GM19193 (cell line): ENCODE results near the gene MYOCD.

Experiments used
- POLR2A ChIP-seq: IDR thresholded peaks from 4 replicates; pipeline ENCODE4 v1.6.1; 2011; ENCODE audit not compliant: insufficient read depth, insufficient read length; ENCODE audit errors: extremely low read depth

MYOCD gene

DNA sequence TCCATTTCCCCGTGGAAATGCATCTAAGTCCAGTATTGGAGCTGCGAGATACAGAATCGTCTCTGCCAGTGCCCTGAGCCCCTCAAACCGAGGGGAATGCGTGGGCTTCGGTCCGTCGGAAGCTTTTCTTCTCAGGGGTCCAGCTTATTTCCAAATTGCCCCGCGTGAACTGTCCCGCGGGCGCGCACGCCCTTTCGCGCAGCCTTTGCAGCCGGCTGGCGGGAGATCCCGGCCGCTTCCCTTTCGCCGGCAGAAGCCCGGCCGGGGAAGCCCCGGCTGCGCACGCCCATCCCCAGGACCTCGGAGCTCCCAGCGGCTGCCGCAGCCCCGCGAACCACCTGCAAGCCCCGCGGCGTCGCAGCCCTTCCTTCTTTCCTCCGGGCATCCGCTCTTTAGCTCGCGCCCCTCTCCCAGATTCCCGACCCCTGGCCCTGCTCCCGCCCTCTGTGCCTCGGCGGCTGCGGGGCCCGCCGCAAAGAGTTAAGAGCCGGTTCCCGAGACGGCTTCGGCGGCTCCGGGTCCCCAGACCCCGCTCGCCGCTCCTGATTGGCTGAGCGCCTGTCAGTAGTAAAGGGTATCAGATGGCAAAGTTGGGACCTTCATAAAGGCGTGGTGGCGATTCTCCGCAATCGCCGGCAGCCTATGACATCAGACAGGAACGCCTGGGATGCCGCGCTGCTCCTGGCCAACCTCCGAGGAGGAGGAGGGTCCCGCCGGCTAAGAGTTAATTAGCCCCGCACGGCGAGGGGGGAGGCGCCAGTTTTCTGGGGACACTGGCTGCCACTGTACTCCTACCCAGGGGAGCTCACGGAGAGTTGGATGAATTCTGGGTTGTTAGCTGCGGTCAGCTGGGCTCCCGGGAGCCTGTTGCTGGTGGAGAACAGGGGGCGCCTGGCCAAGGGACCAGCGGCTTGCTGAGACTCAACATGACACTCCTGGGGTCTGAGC, at the start of gene MYOCD:
TSS of gene MYOCD (plus strand) at position 628 of the 948 bp plus-strand sequence. CDS start at position 927, 299 bp downstream.
- no peak for TF ChIP-seq POLR2A

GRCh38 chr17:12616161-12616560, 49.5 kb upstream of the MYOCD start:
- TF ChIP-seq POLR2A = no peak

- no peak for TF ChIP-seq POLR2A
Measured at GRCh38 chr17:12618557-12618956, 47.1 kb upstream of the MYOCD start.

GRCh38 chr17:12619459-12620199, 46.1 kb upstream of the MYOCD start:
- no peak for TF ChIP-seq POLR2A

GRCh38 chr17:12620200-12620720, 45.4 kb upstream of the MYOCD start:
- TF ChIP-seq POLR2A = no peak

- no peak for TF ChIP-seq POLR2A
Measured at GRCh38 chr17:12622726-12623125, 43.0 kb upstream of the MYOCD start.

DNA sequence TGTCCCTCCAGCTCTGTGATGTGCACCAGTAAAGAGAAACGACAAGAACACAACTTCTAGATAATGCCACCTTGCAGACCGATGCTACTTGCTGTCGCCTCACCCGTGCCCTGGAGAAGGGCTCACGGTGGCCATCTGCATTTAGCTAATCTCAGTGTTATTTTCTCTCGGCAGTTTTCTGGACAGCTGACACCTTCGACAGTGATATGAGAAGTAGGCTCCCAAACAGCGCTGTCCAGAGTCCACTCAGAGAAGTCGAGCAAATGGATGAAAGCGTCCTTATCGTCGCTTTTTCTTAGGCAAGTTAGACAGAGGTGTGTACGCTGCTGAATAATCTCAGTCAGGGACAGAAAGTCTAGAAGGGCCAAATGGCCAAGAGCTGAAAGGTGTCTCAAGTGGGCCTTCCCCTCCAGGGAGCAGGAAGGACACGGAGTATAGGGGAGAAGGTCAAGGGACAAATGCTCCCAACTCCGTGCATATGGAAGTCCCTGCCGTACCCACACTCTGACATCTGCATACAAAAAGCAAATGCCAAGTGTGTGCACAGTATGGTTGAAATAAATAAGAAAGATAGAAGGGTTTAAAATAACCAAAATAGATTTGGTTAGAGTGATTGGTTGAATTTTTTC, 42.4 kb upstream of the MYOCD start:
- TF ChIP-seq POLR2A = no peak

- no peak for TF ChIP-seq POLR2A
Measured at GRCh38 chr17:12624211-12624610, 41.5 kb upstream of the MYOCD start.

- no peak for TF ChIP-seq POLR2A
Measured at GRCh38 chr17:12625092-12625491, 40.6 kb upstream of the MYOCD start.

GRCh38 chr17:12627177-12627629, 38.5 kb upstream of the MYOCD start:
- no peak for TF ChIP-seq POLR2A

DNA sequence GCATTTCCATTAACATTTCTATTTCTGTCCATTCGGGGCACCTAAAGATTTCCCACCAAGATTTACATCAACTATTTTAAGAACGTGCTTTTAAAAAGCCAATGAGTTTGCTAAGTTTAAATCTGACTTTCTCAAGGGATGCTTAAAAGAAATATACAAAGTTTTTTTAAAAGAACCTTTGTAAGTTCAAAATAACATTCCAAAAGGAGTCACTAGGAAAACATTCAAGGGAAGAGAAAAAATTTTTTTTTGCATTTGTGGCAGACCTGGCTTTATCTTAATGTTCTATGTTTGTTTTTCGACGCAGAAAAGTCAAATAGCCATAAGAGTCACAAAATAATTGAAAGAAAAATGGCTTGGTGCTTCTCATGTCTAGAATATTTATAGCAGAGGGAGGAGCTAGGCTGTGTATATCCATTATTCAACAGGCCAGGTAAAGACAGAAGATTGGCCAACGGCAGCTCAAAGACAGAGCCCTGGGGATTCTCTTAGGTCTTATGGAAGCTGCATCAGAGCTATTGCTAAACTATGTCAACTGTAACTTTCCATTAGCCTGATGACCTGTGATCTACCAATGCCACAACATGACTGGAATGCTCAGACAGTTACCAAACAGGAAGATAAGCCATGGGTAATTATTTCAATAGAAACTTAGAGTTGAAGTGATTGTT, 37.8 kb upstream of the MYOCD start:
- TF ChIP-seq POLR2A = no peak

GRCh38 chr17:12631076-12631475, 34.6 kb upstream of the MYOCD start:
- TF ChIP-seq POLR2A = no peak

GRCh38 chr17:12632785-12633184, 32.9 kb upstream of the MYOCD start:
- TF ChIP-seq POLR2A = no peak

DNA sequence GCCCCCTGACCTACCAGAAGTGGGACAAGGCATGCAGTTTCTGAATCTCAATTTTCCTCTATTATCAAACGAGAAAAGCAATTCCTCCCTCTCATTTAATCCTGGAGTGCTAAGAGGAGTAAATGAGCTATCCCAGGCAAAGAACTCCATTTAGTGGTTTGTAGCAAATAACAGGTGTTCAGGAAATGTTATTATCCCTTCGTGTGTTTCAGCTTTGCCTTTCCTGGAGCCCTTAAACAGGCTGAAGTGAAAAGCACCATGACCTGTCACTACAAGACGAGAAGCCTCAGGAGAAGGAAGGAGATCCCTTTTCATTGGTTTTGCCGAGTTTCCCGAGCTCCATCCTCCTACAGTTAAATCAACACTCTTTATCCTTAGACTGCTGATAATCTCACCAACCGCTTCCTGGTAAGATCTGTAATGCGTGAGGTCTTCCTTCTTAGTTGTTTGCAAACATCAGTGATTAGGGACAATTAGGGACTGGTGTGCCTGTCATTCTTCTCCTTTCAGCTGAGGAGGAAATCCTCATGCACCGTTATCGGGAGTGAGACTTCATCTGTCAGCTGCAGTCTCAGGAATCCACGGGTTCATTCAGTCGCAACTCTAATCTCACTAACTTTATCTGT, 30.8 kb upstream of the MYOCD start:
- no peak for TF ChIP-seq POLR2A
